Gastrocnemius medialis (tissue), 4 donors: ENCODE results near the gene TBL1X. TPM values are rescaled to one million over a fixed set of nuclear protein-coding genes. Genes with fewer than 3 reads are reported as not detected.
A peak's percentile ranks its signal among the peaks of the same experiment; 100 is the strongest.

Source experiments
- ATAC-seq, 2 donors: fragments of 150-250 bp; one replicate each; pipeline ENCODE4 v1.9.1; 2016
- DNase-seq, 2 donors: peaks; one replicate each; pipeline ENCODE4 v3.0.0-alpha.2; 2019
- H3K27ac ChIP-seq, 4 donors: fragments of 200-600 bp; sonication (generic); 1 replicate in 1 of 4; 2 replicates in 3 of 4; pipeline ENCODE4 v1.5.1; 2016 to 2018; ENCODE audit warnings: mild to moderate bottlenecking in 2 of 4, moderate library complexity in 1 of 4
- H3K27me3 ChIP-seq, 3 donors: fragments of 200-600 bp; sonication (generic) in 2 of 3; 1 replicate in 1 of 3; 2 replicates in 2 of 3; pipeline versions ENCODE4 v1.5.1 to v1.6.0; 2016 to 2019; ENCODE audit warnings: mild to moderate bottlenecking in 1 of 3, moderate library complexity in 1 of 3
- H3K36me3 ChIP-seq, 2 donors: fragments of 200-600 bp; sonication (generic) in 1 of 2; one replicate each; pipeline ENCODE4 v1.5.1; 2017 to 2018
- H3K4me1 ChIP-seq, 2 donors: fragments of 200-600 bp; sonication (generic) in 1 of 2; one replicate each; pipeline ENCODE4 v1.5.1; 2016 to 2017; ENCODE audit warnings: mild to moderate bottlenecking in 2 of 2
- H3K4me3 ChIP-seq, 4 donors: fragments of 200-600 bp; sonication (generic) in 3 of 4; 1 replicate in 1 of 4; 2 replicates in 3 of 4; pipeline ENCODE4 v1.5.1; 2016 to 2019; ENCODE audit warnings: mild to moderate bottlenecking in 2 of 4
- H3K9me3 ChIP-seq, 3 donors: fragments of 200-600 bp; sonication (generic) in 2 of 3; 1 replicate in 1 of 3; 2 replicates in 2 of 3; pipeline ENCODE4 v1.5.1; 2016 to 2019
- POLR2A ChIP-seq, 2 donors: fragments of 450-650 bp; IDR thresholded peaks; one replicate each; pipeline ENCODE4 v1.6.1; 2017; ENCODE audit warnings: antibody characterized with exemption in 2 of 2, mild to moderate bottlenecking in 2 of 2, moderate library complexity in 2 of 2
- in situ Hi-C, 4 donors: fragments of 200-750 bp; cut with MboI; loops; one replicate each; pipeline versions ENCODE4 v1.15.0 to v1.8.0; 2017; ENCODE audit warnings: low sequenced_read_pairs in 4 of 4
- intact Hi-C: fragments of 100-400 bp; cut with DNase I; formaldehyde crosslinking; loops from one replicate; pipeline ENCODE4 v1.15.1; 2023; ENCODE audit warnings: low total_unique reads
- total RNA-seq, 4 donors: library from RNA; depleted of rRNA; stranded (reverse); fragments of >200 nt; gene quantifications; one replicate each; pipeline versions ENCODE4 v1.1.0 to v1.2.3, GENCODE V29; 2016
- TF ChIP-seq, protein P1 (sequence below), 5 experiments: fragments of 450-650 bp in 3 of 5; fragments of 200-600 bp in 2 of 5; sonication (generic) in 2 of 5; IDR thresholded peaks in 4 of 5; conservative IDR thresholded peaks in 1 of 5; 1 replicate in 4 of 5; 2 replicates in 1 of 5; pipeline ENCODE4 v1.5.1; 2016 to 2019; ENCODE audit warnings: antibody characterized with exemption in 5 of 5, mild to moderate bottlenecking in 3 of 5, moderate library complexity in 3 of 5

The TBL1X gene
- total RNA-seq, 4 donors from 2014 or later: 6.7 to 16.8 (median 8.0) TPM

GRCh38 chrX:9737363-9737762 is 272.5 kb downstream of the TBL1X start:
- no peak overlapping the region for H3K27ac ChIP-seq
- in situ Hi-C loops: no loop called here
- no peak for TF ChIP-seq POLR2A (IDR thresholded peaks at IDR 0.05)
- TF ChIP-seq, protein P1, sequence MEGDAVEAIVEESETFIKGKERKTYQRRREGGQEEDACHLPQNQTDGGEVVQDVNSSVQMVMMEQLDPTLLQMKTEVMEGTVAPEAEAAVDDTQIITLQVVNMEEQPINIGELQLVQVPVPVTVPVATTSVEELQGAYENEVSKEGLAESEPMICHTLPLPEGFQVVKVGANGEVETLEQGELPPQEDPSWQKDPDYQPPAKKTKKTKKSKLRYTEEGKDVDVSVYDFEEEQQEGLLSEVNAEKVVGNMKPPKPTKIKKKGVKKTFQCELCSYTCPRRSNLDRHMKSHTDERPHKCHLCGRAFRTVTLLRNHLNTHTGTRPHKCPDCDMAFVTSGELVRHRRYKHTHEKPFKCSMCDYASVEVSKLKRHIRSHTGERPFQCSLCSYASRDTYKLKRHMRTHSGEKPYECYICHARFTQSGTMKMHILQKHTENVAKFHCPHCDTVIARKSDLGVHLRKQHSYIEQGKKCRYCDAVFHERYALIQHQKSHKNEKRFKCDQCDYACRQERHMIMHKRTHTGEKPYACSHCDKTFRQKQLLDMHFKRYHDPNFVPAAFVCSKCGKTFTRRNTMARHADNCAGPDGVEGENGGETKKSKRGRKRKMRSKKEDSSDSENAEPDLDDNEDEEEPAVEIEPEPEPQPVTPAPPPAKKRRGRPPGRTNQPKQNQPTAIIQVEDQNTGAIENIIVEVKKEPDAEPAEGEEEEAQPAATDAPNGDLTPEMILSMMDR (IDR thresholded peaks at IDR 0.05 in 4 of 5, conservative IDR thresholded peaks at IDR 0.05 in 1 of 5): no peak
- no peak for ATAC-seq
- H3K9me3 ChIP-seq: no peaks in the 10 kb centered on the region
- no peak for DNase-seq
- H3K36me3 ChIP-seq: no peaks in the 10 kb centered on the region
- intact Hi-C loops: no loop called here
- H3K4me1 ChIP-seq: no peaks in the 10 kb centered on the region
- no peaks in the 10 kb centered on the region for H3K27me3 ChIP-seq
- no peak overlapping the region for H3K4me3 ChIP-seq

DNA sequence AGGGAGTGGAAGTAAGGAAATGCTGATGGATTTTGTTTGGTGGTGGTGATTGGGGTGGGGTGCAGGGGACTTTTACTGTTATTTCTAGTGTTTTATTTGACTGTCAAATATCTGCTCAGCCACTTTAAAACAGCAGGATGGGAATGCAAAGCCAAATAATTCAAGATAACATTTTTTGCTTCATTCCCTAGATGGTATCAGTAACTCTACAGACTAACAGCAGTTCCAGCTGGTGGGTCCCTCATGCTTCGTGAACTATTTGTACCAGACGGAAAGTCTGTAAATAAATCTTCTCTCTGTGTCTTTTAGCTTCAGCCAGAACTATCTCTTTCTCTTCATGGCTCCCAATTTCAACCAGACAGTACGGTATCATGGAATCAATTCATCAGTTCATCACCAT is 273.3 kb downstream of the TBL1X start:
- Histone ChIP-seq H3K27me3 (no peaks in the 10 kb centered on the region), H3K27ac (no peak overlapping the region), H3K9me3 (no peaks in the 10 kb centered on the region), H3K36me3 (no peaks in the 10 kb centered on the region), H3K4me1 (no peaks in the 10 kb centered on the region), H3K4me3 (no peak overlapping the region)
- intact Hi-C loops: no loop called here
- ATAC-seq (no peak), DNase-seq (no peak)
- no peak for TF ChIP-seq POLR2A (IDR thresholded peaks at IDR 0.05)
- TF ChIP-seq, protein P1 (IDR thresholded peaks at IDR 0.05 in 4 of 5, conservative IDR thresholded peaks at IDR 0.05 in 1 of 5): no peak
- in situ Hi-C loops: no loop called here

GRCh38 chrX:9739130-9739529 is 274.3 kb downstream of the TBL1X start:
- H3K9me3 ChIP-seq: no peaks in the 10 kb centered on the region

DNA sequence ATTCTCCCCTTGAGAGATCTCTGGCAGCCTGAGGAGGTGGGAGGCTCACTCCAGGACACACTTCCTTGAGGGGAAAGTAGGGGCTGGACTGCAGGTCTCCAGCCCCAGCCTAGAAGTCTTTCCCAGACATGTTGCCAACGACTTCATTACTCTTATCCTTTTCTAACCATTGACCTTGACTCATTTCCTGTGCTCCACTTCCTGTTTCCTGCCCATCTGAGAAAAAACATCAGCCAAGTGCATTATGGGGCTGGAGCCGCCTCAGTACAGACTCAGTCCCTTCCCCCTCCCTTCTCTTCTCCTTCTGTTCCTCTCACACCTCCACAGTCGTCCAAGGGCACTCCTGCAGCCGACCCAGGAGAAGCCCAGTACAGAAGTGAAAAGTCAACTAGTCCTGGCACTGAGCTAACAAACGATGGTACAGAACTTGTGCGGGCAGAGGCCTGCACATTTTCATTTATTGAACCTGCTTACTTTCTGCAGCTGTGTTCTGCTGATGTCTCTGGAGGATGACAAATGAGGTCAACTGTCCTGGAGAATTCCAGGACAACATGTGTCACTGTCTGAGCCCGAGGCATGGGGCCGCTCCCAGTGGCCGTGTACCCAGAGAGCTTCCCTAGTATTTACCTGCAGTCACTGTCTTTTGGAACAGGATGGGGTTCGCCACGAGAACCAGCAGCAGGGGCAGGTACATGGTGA is 280.7 kb downstream of the TBL1X start:
- H3K4me3 ChIP-seq: no peak overlapping the region
- H3K27me3 ChIP-seq: no peaks in the 10 kb centered on the region
- DNase-seq (no peak), ATAC-seq (no peak)
- peak overlapping the region in 1 of 4 donors; percentile 20 for H3K27ac ChIP-seq
- H3K9me3 ChIP-seq: no peaks in the 10 kb centered on the region
- TF ChIP-seq POLR2A (IDR thresholded peaks at IDR 0.05): no peak
- TF ChIP-seq, protein P1 (IDR thresholded peaks at IDR 0.05 in 4 of 5, conservative IDR thresholded peaks at IDR 0.05 in 1 of 5): no peak
- intact Hi-C loops: no loop called here
- H3K36me3 ChIP-seq: no peaks in the 10 kb centered on the region
- no peaks in the 10 kb centered on the region for H3K4me1 ChIP-seq
- in situ Hi-C loops: no loop called here

More at GRCh38 chrX:9739130-9739529, 274.3 kb downstream of the TBL1X start:
- no peak for TF ChIP-seq POLR2A (IDR thresholded peaks at IDR 0.05)
- TF ChIP-seq, protein P1 (IDR thresholded peaks at IDR 0.05 in 4 of 5, conservative IDR thresholded peaks at IDR 0.05 in 1 of 5): no peak
- intact Hi-C loops (no loop called here), in situ Hi-C loops (no loop called here)
- ATAC-seq (no peak), DNase-seq (no peak)
- no peaks in the 10 kb centered on the region for H3K4me1 ChIP-seq
- no peaks in the 10 kb centered on the region for H3K27me3 ChIP-seq
- H3K36me3 ChIP-seq: no peaks in the 10 kb centered on the region
- H3K4me3 ChIP-seq: no peak overlapping the region
- no peak overlapping the region for H3K27ac ChIP-seq
